PC-9 (cell line): ENCODE measurements around the gene STRIP2. TPM values are rescaled to one million over a fixed set of nuclear protein-coding genes. Genes with fewer than 3 reads are reported as not detected.
"Not testable (repeated sequence)": the region's sequence is repeated elsewhere in the genome, so short reads cannot be mapped to it uniquely, and the experiment has no call there.

Experiments
- BruUV-seq: library from RNA; stranded (reverse); fragments of 400-500 nt; replicated peaks from 2 replicates; lab custom pipeline; 2021; lab: Mats Ljungman, UMichigan
- CTCF ChIA-PET: fragments of 300-600 bp; sonication (Branson Sonifier 250); formaldehyde crosslinking; loops from one replicate; lab custom pipeline; 2022; ENCODE audit warnings: antibody characterized with exemption; lab: Charles Lee
- POLR2A ChIA-PET: fragments of 300-600 bp; sonication (Branson Sonifier 250); formaldehyde crosslinking; loops from one replicate; lab custom pipeline; 2022; ENCODE audit warnings: antibody characterized with exemption; ENCODE audit not compliant: unreplicated experiment; lab: Charles Lee
- DNase-seq, 2 experiments: peaks; one replicate each; pipeline versions ENCODE4 v3.0.0 to v3.0.0-alpha.2; 2015 to 2022; ENCODE audit warnings: mixed read lengths in 1 of 2
- H2AFZ ChIP-seq: fragments of 200-600 bp; sonication (generic); 2 replicates; pipeline ENCODE4 v1.8.1; 2017; ENCODE audit warnings: antibody characterized with exemption
- H3F3A ChIP-seq: fragments of 200-600 bp; sonication (generic); 2 replicates; pipeline ENCODE4 v1.8.1; 2017; ENCODE audit warnings: antibody characterized with exemption, mild to moderate bottlenecking, low read depth; ENCODE audit not compliant: insufficient read depth
- H3K27ac ChIP-seq: fragments of 200-600 bp; sonication (generic); 2 replicates; pipeline ENCODE4 v1.6.1; 2016; ENCODE audit warnings: mixed run types
- H3K27me3 ChIP-seq: fragments of 200-600 bp; sonication (generic); 2 replicates; pipeline ENCODE4 v1.6.1; 2016; ENCODE audit warnings: low read depth, mixed run types; ENCODE audit not compliant: insufficient read depth
- H3K36me3 ChIP-seq: fragments of 200-600 bp; sonication (generic); 2 replicates; pipeline ENCODE4 v1.6.1; 2016; ENCODE audit warnings: low read depth, mixed run types
- H3K4me1 ChIP-seq: fragments of 200-600 bp; sonication (generic); replicated peaks from 2 replicates; pipeline ENCODE4 v1.6.1; 2016; ENCODE audit warnings: mixed run types; ENCODE audit not compliant: insufficient read depth
- H3K4me2 ChIP-seq: fragments of 200-600 bp; sonication (generic); 2 replicates; pipeline ENCODE4 v1.6.1; 2017; ENCODE audit warnings: mixed run types
- H3K4me3 ChIP-seq: fragments of 200-600 bp; sonication (generic); 2 replicates; pipeline ENCODE4 v1.6.1; 2016; ENCODE audit warnings: mixed run types
- H3K79me2 ChIP-seq: fragments of 200-600 bp; sonication (generic); 2 replicates; pipeline ENCODE4 v1.6.1; 2017; ENCODE audit warnings: low read depth, mixed run types
- H3K9me2 ChIP-seq: fragments of 200-600 bp; sonication (generic); 2 replicates; pipeline ENCODE4 v1.8.1; 2017; ENCODE audit warnings: mild to moderate bottlenecking; ENCODE audit not compliant: insufficient read depth
- H3K9me3 ChIP-seq: fragments of 200-600 bp; sonication (generic); 2 replicates; pipeline ENCODE4 v1.8.1; 2016; ENCODE audit warnings: low read depth; ENCODE audit not compliant: insufficient read depth
- H4K20me1 ChIP-seq: fragments of 200-600 bp; sonication (generic); 2 replicates; pipeline ENCODE4 v1.8.1; 2017; ENCODE audit not compliant: insufficient read depth
- EZH2 ChIP-seq: fragments of 200-600 bp; sonication (generic); IDR thresholded peaks from 2 replicates; pipeline ENCODE4 v1.8.0; 2017; ENCODE audit warnings: antibody characterized with exemption, low read depth
- intact Hi-C: fragments of 100-400 bp; cut with micrococcal nuclease; formaldehyde crosslinking; loops from one replicate; pipeline ENCODE4 v1.10.0; 2022; ENCODE audit not compliant: unreplicated experiment
- total RNA-seq: library from RNA; stranded (reverse); gene quantifications from 2 replicates; pipeline ENCODE4 v1.2.3, GENCODE V29; 2021
- TF ChIP-seq, protein P1 (sequence below): fragments of 200-600 bp; sonication (generic); conservative IDR thresholded peaks from 2 replicates; pipeline ENCODE4 v1.6.1; 2017; ENCODE audit warnings: mixed run types, antibody characterized with exemption, mild to moderate bottlenecking, moderate library complexity

The STRIP2 gene
- total RNA-seq, 1 experiment from 2014 or later = 9.5 TPM

DNA sequence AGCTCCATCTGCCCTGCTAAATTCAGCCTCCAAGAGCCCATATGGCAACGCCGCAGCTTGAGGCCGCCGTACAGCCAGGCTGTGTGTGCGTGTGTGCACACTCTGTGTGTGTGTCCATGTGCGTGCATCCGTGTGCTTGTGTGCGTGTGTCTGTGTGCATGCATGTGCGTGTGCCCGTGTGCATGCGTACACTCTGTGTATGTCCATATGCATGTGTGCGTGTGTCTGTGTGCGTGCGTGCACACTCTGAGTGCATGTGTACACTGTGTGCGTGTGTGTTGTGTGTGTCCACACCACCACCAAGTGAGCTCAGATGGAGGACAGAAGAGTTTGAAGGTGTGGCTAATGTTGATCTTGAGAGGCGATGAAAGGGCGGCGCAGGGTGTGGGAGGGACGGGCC, 98.1 kb downstream of the STRIP2 start:
- no peaks in the 10 kb centered on the region for H3K36me3 ChIP-seq
- no peak overlapping the region for H3K4me3 ChIP-seq
- no peaks in the 10 kb centered on the region for H4K20me1 ChIP-seq
- H3K9me2 ChIP-seq = no peaks in the 10 kb centered on the region
- peaks cover 24% of the 10 kb centered on the region for H3K4me1 ChIP-seq
- no TSS peak for BruUV-seq
- no peak for DNase-seq
- H3F3A ChIP-seq = peaks cover 21% of the 10 kb centered on the region
- TF ChIP-seq, protein P1, sequence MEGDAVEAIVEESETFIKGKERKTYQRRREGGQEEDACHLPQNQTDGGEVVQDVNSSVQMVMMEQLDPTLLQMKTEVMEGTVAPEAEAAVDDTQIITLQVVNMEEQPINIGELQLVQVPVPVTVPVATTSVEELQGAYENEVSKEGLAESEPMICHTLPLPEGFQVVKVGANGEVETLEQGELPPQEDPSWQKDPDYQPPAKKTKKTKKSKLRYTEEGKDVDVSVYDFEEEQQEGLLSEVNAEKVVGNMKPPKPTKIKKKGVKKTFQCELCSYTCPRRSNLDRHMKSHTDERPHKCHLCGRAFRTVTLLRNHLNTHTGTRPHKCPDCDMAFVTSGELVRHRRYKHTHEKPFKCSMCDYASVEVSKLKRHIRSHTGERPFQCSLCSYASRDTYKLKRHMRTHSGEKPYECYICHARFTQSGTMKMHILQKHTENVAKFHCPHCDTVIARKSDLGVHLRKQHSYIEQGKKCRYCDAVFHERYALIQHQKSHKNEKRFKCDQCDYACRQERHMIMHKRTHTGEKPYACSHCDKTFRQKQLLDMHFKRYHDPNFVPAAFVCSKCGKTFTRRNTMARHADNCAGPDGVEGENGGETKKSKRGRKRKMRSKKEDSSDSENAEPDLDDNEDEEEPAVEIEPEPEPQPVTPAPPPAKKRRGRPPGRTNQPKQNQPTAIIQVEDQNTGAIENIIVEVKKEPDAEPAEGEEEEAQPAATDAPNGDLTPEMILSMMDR = no peak
- TF ChIP-seq EZH2 = no peak
- POLR2A ChIA-PET = interaction anchor here (0.5 kb wide), 1 partner anchor 79 kb away, joined by 12 read pairs; the partner anchor contains the start of gene NRF1
- H3K27me3 ChIP-seq = no peaks in the 10 kb centered on the region
- H2AFZ ChIP-seq = no peak overlapping the region
- no peak overlapping the region for H3K4me2 ChIP-seq
- no peaks in the 10 kb centered on the region for H3K9me3 ChIP-seq
- CTCF ChIA-PET = no interaction called here
- H3K27ac ChIP-seq = no peak overlapping the region
- no peaks in the 10 kb centered on the region for H3K79me2 ChIP-seq
- intact Hi-C loops = no loop called here

DNA sequence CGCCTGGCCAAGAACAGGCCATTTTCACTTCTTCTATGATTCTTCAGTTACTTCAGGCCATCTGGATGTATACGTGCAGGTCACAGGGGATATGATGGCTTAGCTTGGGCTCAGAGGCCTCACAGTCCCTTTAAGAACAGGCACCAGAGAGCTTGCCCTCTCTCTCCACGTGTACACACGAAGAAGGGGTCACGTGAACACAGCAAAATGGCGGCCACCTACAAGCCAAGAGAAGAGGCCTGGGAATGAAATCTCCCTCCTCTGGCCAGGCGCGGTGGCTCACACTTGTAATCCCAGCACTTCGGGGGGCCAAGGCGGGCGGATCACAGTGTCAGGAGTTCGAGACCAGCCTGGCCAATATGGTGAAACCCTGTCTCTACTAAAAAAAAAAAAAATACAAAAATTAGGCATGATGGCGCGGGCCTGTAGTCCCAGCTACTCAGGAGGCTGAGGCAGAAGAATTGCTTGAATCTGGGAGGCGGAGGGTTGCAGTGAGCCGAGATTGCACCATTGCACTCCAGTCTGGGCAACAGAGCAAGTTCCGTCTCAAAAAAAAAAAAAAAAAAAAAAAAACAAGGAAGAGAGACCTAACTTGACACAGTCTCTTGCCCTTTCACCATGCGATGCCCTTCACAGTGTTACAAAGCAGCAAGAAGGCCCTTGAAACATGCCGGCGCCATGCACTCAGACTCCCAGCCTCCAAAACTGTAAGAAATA, 100.5 kb downstream of the STRIP2 start:
- H3K27me3 ChIP-seq, H3K9me2 ChIP-seq, H3K36me3 ChIP-seq, DNase-seq, intact Hi-C loops, H3K79me2 ChIP-seq, POLR2A ChIA-PET, H3K9me3 ChIP-seq, H3K4me2 ChIP-seq, H3K4me3 ChIP-seq, H4K20me1 ChIP-seq, H3K27ac ChIP-seq, H2AFZ ChIP-seq, BruUV-seq: not testable (repeated sequence)
- H3F3A ChIP-seq = peaks cover 20% of the 10 kb centered on the region
- H3K4me1 ChIP-seq = peaks cover 22% of the 10 kb centered on the region
- CTCF ChIA-PET = interaction anchor here (0.7 kb wide), 1 partner anchor 73 kb away, joined by 20 read pairs; no protein-coding TSS in a partner anchor

- Histone ChIP-seq H3K79me2 (no peaks in the 10 kb centered on the region), H3F3A (peaks cover 10% of the 10 kb centered on the region), H3K9me2 (no peaks in the 10 kb centered on the region), H3K36me3 (no peaks in the 10 kb centered on the region), H2AFZ (no peak overlapping the region), H3K4me3 (no peak overlapping the region), H3K4me1 (peaks cover 12% of the 10 kb centered on the region), H3K4me2 (no peak overlapping the region), H3K27me3 (no peaks in the 10 kb centered on the region), H4K20me1 (no peaks in the 10 kb centered on the region), H3K9me3 (no peaks in the 10 kb centered on the region), H3K27ac (no peak overlapping the region)
- intact Hi-C loops = no loop called here
- POLR2A ChIA-PET = no interaction called here
- DNase-seq = no peak
- TF ChIP-seq EZH2 = no peak
- TF ChIP-seq, protein P1 = no peak
- CTCF ChIA-PET = interaction anchor here (0.7 kb wide), 1 partner anchor 72 kb away, joined by 20 read pairs; no protein-coding TSS in a partner anchor
- no TSS peak for BruUV-seq
Measured at GRCh38 chr7:129535896-129536295, 101.7 kb downstream of the STRIP2 start.
